HG03469 (cell line): ENCODE data around the gene SYDE1.
A peak's percentile ranks its signal among the peaks of the same experiment; 100 is the strongest.

Source experiments
- ATAC-seq: cut with Tn5 transposase; IDR thresholded peaks from one replicate; pipeline ENCODE4 v1.9.1; 2021; ENCODE audit warnings: mild to moderate bottlenecking, moderate library complexity, moderate number of reproducible peaks; ENCODE audit not compliant: unreplicated experiment

The SYDE1 gene

GRCh38 chr19:15124572-15125231 is 17.5 kb downstream of the SYDE1 start:
- peak; percentile 3 for ATAC-seq

DNA sequence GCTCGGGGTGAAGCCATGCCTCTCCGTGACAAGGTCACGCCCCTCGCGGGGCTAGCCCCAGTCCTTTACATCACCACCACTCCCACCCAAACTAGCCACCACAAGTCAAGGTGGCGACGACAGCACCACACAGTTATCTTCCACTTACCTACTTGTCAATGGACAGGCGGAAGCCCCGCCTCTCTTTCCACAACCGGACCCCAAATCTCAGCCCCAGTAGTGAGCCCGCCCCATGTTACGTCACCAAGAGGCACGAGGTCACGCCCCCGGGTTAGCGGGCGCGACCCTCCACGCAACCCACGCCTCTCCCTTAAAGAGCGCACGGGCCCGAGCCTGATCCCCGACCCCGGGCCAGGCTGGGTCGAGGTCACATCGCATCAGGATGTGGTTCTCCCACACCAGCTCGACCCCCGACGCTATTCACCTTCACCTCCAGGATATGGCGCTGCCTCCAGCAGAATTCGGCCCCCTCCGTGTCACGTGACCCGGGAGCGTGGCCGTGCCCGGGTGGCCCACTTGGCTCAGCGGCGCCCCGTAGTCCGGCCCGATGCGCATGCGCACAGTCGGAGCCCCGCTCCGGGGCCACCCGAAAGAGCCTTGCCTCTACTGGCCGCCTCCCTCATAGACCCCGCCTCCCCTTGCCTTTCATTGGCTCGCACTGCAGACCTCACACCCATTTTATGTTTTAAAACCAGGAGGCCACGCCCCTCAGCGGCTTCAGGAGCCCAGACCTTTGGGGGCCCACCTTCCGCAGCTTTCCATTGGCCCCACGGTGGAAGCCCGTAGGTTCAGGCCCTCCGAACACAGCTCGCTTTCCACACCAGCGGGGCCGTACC is 18.2 kb downstream of the SYDE1 start:
- peak; percentile 69 for ATAC-seq

- ATAC-seq, result no peak
Observed at GRCh38 chr19:15126131-15126910, 19.1 kb downstream of the SYDE1 start.

DNA sequence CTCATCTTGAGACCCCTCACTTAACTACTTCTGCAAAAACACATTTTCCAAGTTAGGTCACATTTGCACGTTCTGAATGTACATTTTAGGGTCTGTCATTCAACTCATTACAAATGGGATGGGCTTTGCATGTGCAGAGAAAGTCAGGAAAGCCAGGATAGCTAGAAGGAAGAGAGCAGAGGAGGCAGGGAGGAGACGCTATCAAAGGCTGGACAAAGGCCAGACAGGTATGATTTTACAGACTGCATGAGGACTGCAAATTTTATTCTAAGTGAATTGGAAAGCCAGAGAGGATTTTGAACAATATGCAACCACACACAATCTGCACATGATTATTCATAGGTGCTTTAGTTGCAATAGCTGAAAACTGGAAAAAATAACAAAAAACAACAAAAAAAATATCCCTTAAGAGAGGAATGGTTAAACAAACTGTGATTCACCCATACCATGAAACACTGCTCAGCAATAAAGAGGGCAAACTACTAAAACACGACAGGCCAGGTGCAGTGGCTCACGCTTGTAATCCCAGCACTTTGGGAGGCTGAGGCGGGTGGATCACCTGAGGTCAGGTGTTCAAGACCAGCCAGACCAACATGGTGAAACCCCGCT is 21.1 kb downstream of the SYDE1 start:
- no peak for ATAC-seq

DNA sequence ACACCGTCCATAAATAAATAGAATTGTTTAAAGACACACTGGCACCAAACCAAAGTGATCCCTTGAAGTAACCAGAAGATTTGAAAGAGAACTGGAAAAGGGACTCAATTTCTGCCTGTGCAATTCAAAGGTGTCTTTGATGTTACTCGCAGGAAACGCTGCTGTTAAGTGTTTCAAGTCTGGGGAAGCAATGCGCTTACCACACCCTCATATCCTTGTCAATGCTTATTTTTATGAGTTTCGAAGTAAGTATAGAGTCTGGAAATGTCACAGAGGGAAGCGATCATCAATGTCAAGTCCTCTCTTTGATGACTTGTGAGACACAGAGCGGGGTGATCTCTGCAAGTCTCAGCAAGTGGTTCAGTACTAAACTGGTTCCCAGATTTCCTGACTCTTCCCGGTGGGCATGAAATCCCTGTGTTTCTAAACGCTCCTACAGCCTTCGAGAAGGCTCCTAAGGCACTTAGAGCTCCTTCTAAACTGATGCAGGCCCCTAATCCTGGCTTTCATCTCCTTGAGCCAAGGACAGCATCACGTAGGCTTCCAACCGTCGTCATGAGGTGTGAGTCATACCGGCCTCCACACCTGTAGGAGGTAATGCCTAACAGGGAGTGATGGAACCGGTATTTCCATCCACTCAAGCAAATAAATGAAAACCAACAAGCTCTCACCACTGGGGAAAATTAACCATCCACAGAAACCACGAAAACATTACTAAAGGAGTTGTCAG is 22.8 kb downstream of the SYDE1 start:
- no peak for ATAC-seq

- no peak for ATAC-seq
Observed at GRCh38 chr19:15136234-15136954, 29.2 kb downstream of the SYDE1 start.

- no peak for ATAC-seq
Observed at GRCh38 chr19:15137777-15138176, 30.6 kb downstream of the SYDE1 start.

DNA sequence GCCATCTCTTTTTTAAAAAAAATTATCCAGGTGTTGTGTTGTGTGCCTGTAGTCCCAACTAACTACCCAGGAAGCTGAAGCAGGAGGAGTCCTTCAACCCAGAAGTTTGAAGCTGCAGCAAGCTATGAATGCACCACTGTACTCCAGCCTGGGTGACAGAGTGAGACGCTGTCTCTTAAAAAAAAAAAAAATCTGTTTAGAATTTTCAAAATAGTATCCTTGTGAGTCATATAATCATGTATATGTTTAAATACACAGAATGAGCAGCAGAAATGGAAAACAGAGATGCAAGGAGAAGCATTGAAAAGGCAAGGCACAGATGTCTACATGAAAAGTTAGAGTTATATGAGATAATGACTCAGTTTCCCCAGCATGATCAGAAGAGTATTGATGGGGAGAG is 31.2 kb downstream of the SYDE1 start:
- ATAC-seq, result no peak

DNA sequence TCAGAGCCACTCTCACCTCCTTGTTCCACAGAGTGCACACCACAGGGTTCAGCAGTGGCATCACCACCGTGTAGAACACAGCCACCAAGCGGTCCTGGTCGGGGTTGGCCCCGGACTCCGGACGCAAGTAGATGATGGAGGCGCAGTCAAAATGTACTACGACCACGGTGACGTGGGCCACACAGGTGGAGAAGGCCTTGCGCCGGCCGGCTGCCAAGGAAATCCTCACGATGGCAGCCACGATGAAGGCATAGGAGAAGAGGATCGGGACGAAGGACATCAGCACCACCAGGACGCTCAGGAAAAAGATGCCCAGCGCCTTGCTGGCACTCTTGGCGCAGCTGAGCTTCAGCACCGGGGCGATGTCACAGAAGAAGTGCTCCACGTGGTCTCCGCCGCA is 33.9 kb downstream of the SYDE1 start:
- ATAC-seq, result no peak

GRCh38 chr19:15142313-15142712 is 35.1 kb downstream of the SYDE1 start:
- no peak for ATAC-seq

DNA sequence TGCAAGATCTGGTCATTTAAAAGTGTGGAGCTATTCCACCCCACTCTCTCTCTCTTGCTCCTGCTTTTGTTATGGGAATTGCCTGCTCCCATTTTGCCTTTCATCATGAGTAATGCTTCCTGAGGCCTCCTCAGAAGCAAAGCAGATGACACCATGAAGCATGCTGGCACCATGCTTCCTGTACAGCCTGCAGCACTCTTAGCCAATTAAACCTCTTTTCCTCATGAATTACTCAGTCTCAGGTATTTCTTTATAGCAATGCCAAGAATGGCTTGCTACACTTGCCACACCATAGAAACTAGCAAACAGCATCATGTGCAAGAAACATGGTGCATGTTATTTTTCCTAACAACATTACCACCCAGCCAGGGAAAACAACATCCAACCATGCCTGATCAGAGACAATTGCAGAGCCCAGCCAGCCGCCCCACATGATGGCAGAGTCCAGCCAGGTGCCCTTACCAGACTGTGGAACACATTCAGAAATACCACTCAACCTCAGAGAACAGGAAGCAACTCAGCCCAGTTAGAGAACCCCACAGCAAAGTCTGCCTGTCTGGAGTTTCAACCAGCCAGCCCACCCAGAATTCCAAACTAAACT is 36.9 kb downstream of the SYDE1 start:
- ATAC-seq, result no peak

- ATAC-seq, result no peak
Observed at GRCh38 chr19:15147090-15147489, 39.9 kb downstream of the SYDE1 start.

DNA sequence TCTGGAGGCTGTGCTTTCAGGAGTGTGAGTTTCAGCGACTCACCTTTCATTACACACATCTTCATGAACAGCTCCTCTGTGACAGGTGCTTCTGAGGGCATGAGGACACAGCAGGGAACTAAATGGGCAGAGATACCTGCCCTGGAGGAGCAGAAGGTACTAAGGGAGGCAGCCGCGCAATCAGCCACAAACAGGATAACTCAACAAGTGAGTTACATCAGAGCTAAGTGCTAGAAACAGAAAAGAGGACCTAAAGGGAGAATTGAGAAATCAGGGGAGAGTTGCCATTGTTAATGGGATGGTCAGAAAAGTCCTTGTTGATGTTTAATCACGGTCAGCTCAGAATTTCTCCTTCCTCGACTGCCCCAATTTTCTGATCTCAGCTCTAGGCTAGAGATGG is 42.5 kb downstream of the SYDE1 start:
- ATAC-seq, result no peak

GRCh38 chr19:15154002-15154612 is 46.9 kb downstream of the SYDE1 start:
- no peak for ATAC-seq

GRCh38 chr19:15155296-15155695 is 48.1 kb downstream of the SYDE1 start:
- no peak for ATAC-seq

DNA sequence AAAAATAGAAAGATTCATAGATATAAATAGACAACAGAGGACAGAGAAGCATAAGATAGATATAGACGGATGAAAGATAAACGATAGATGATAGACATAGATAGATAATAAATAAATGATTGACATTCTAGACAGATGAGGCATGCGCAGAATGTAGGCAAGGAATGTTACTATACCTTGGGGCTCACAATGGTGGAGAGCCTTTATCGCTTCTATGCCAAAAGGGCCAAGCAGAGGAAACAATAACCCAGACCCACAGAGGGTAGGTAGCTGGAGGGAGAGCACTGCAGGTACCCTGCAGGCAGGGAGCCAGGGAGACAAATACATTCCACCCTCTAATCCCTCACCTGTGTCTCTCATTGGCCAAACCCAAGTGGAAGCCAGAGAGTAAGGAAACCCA is 49.2 kb downstream of the SYDE1 start:
- no peak for ATAC-seq

DNA sequence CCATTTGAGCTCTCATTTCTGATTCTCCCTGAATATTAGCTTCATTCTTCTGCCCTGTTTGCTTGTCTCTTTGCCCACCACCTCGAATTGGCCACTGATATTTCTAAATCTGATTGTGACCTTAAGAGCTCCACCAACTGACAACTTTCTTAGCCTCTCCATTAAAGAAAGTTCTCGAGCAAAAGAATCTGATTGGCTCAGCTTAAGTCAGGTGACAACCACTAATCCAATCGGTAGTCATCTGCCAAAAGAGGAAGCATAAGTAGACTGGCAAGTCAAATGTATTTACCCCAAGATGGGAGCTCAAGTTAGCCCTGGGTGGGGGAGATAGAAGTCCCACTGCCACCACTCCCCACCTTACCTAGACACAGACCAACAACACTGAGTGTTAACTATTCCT is 52.0 kb downstream of the SYDE1 start:
- ATAC-seq, result no peak

GRCh38 chr19:15161028-15161984 is 54.1 kb downstream of the SYDE1 start:
- no peak for ATAC-seq
